K562 (cell line): Measurements from ENCODE around the gene TAF11. TPM values are rescaled to one million over a fixed set of nuclear protein-coding genes. Genes with fewer than 3 reads are reported as not detected.

ENCODE experiments used
- CBFA2T3 ChIP-seq: fragments of 450-650 bp; IDR thresholded peaks from 2 replicates; pipeline ENCODE4 v1.6.1; 2017
- EHMT2 ChIP-seq: fragments of 450-650 bp; IDR thresholded peaks from 2 replicates; pipeline ENCODE4 v1.6.1; 2018; ENCODE audit warnings: antibody characterized with exemption
- HEY1 ChIP-seq: fragments of 250-450 bp; sonication (Bioruptor Pico); IDR thresholded peaks from 2 replicates; pipeline ENCODE4 v1.5.0; 2020; ENCODE audit warnings: mild to moderate bottlenecking, moderate library complexity, borderline replicate concordance
- HNRNPLL ChIP-seq: fragments of 200-400 bp; formaldehyde crosslinking; IDR thresholded peaks from 2 replicates; pipeline ENCODE4 v1.6.1; 2017; ENCODE audit warnings: low read length, low read depth, mild to moderate bottlenecking; ENCODE audit not compliant: poor library complexity, severe bottlenecking
- KDM2B ChIP-seq: fragments of 250-450 bp; sonication (Bioruptor Pico); IDR thresholded peaks from 2 replicates; pipeline ENCODE4 v1.8.0; 2021; ENCODE audit warnings: mild to moderate bottlenecking, moderate library complexity
- KLF10 ChIP-seq: fragments of 250-450 bp; sonication (Bioruptor Pico); IDR thresholded peaks from 2 replicates; pipeline ENCODE4 v1.6.1; 2021; ENCODE audit warnings: matching md5 sums
- KLF6 ChIP-seq: fragments of 250-450 bp; sonication (Bioruptor Pico); IDR thresholded peaks from 2 replicates; pipeline ENCODE4 v1.4.0; 2020; ENCODE audit warnings: mild to moderate bottlenecking, moderate library complexity, borderline replicate concordance
- MYNN ChIP-seq, 2 experiments: sonication (generic); formaldehyde crosslinking in 1 of 2; IDR thresholded peaks; 2 replicates each; pipeline versions ENCODE4 v1.5.0 to v1.6.1; 2016 to 2020; ENCODE audit warnings: antibody characterized with exemption in 1 of 2, missing genetic modification reagents in 1 of 2
- NFATC3 ChIP-seq: fragments of 450-650 bp; IDR thresholded peaks from 2 replicates; pipeline ENCODE4 v1.6.1; 2017; ENCODE audit warnings: mild to moderate bottlenecking
- NR2C1 ChIP-seq, 2 experiments: fragments of 450-650 bp; IDR thresholded peaks; 2 replicates each; pipeline ENCODE4 v1.6.1; 2017; ENCODE audit warnings: mild to moderate bottlenecking in 2 of 2, antibody characterized with exemption in 1 of 2, inconsistent platforms in 1 of 2, missing compliant biosample characterization in 1 of 2, missing genetic modification characterization in 1 of 2
- NR2C2 ChIP-seq, 2 experiments: fragments of 200-800 bp in 1 of 2; sonication (Bioruptor generic) in 1 of 2; sonication (generic) in 1 of 2; formaldehyde crosslinking in 1 of 2; IDR thresholded peaks; 2 replicates each; pipeline versions ENCODE4 v1.6.1 to v1.8.0; 2016 to 2022; ENCODE audit warnings: mild to moderate bottlenecking in 1 of 2, missing compliant biosample characterization in 1 of 2, missing genetic modification characterization in 1 of 2, missing genetic modification reagents in 1 of 2
- PML ChIP-seq: IDR thresholded peaks from 2 replicates; pipeline ENCODE4 v1.6.1; 2012; ENCODE audit warnings: low read length, inconsistent platforms
- POLR2AphosphoS5 ChIP-seq: IDR thresholded peaks from 2 replicates; pipeline ENCODE4 v1.6.1; 2011; ENCODE audit warnings: mild to moderate bottlenecking, low read depth, low read length, moderate library complexity; ENCODE audit not compliant: control insufficient read depth, insufficient read depth
- RBM17 ChIP-seq: fragments of 200-400 bp; formaldehyde crosslinking; IDR thresholded peaks from 2 replicates; pipeline ENCODE4 v1.6.1; 2017; ENCODE audit warnings: low read depth, mild to moderate bottlenecking, low read length, borderline replicate concordance
- SETDB1 ChIP-seq: IDR thresholded peaks from one replicate; pipeline ENCODE4 v1.6.1; 2012; ENCODE audit warnings: low read length, control low read depth, inconsistent platforms
- SIRT6 ChIP-seq: IDR thresholded peaks from one replicate; pipeline ENCODE4 v1.6.1; 2012; ENCODE audit warnings: low read depth, mild to moderate bottlenecking, control low read depth, inconsistent platforms, low read length, moderate library complexity
- SNRNP70 ChIP-seq: fragments of 200-400 bp; formaldehyde crosslinking; optimal IDR thresholded peaks from 2 replicates; pipeline ENCODE3; 2017; ENCODE audit warnings: low read depth, low read length
- TCF7 ChIP-seq: sonication (generic); IDR thresholded peaks from 2 replicates; pipeline ENCODE4 v1.6.1; 2016; ENCODE audit warnings: antibody characterized with exemption, borderline replicate concordance
- ZNF830 ChIP-seq: fragments of 250-450 bp; sonication (Bioruptor Pico); IDR thresholded peaks from 2 replicates; pipeline ENCODE4 v1.5.0; 2021; ENCODE audit warnings: mild to moderate bottlenecking
- polyA plus RNA-seq, 8 experiments: library from polyadenylated mRNA; depleted of rRNA in 4 of 8; stranded (reverse) in 5 of 8; unstranded in 3 of 8; fragments of >200 nt; fragmentation: Nextera tagmentation in 2 of 8; fragmentation: Illumina TruSeq in 1 of 8; extraction: Ambion mirVana in 2 of 8; extraction: Trizol in 1 of 8; gene quantifications; 2 replicates each; pipeline versions ENCODE4 v1.2.1 to v1.2.3, GENCODE V29; 2011 to 2014; ENCODE audit warnings: inconsistent platforms in 1 of 8, missing spikeins in 1 of 8
- total RNA-seq, 7 experiments: library from RNA; depleted of rRNA in 6 of 7; stranded (reverse); fragments of >200 nt in 6 of 7; fragmentation: Illumina TruSeq in 2 of 7; extraction: Trizol in 2 of 7; gene quantifications; 2 replicates each; pipeline versions ENCODE4 v1.2.1 to v1.2.3, GENCODE V29; 2011 to 2021; ENCODE audit warnings: low replicate concordance in 1 of 7
- TF ChIP-seq, protein P1 (sequence below): sonication (generic); formaldehyde crosslinking; IDR thresholded peaks from 2 replicates; pipeline ENCODE4 v1.5.0; 2020; ENCODE audit warnings: missing genetic modification reagents
- TF ChIP-seq, protein P2 (sequence below): fragments of 250-450 bp; sonication (Bioruptor Pico); IDR thresholded peaks from 2 replicates; pipeline ENCODE4 v1.5.0; 2020; ENCODE audit warnings: mild to moderate bottlenecking
- TF ChIP-seq, protein P3 (sequence below): fragments of 250-450 bp; sonication (Bioruptor Pico); IDR thresholded peaks from 2 replicates; pipeline ENCODE4 v1.4.0; 2020; ENCODE audit warnings: mild to moderate bottlenecking, moderate library complexity, borderline replicate concordance
- TF ChIP-seq, protein P4 (sequence below), 2 experiments: fragments of 450-650 bp; conservative IDR thresholded peaks; 2 replicates each; pipeline ENCODE4 v1.6.1; 2017; ENCODE audit warnings: mild to moderate bottlenecking in 2 of 2, moderate library complexity in 2 of 2

Gene TAF11
- total and polyA plus RNA-seq, 9 of the 15 experiments (the other 6 are each of a cell fraction or from before 2014, with no cell fraction given), result 40.9 to 91.9 (median 71.9) TPM

DNA sequence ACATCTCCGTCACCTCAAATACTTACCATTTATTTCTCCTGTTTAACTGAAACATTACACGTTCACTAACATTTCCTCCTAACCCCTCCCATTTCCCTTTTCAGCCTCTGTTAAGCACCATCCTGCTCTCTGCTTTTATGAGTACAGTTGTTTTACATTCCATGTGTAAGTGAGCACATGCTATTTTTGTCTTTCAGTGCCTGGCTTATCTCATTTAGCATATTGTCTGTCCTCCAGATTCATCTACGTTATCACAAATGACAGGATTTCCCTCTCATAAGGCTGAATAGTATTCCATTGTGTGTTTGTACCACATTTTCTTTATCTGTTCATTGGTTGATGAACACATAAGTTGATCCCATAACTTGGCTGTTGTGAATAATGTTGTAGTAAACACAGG, 22.7 kb downstream of the TAF11 start (continued):
- TF ChIP-seq NR2C2 (CRISPR knock-in tag; IDR thresholded peaks at IDR 0.05), result no peak
- TF ChIP-seq NR2C2 (tag; IDR thresholded peaks at IDR 0.05), result no peak
- TF ChIP-seq POLR2AphosphoS5, result peak; percentile 86
- peak; percentile 67; the same call in 1 of the 2 replicates for TF ChIP-seq MYNN (IDR thresholded peaks at IDR 0.05)
- no peak for TF ChIP-seq MYNN (CRISPR knock-in tag; IDR thresholded peaks at IDR 0.05)
- TF ChIP-seq HNRNPLL, result no peak
- TF ChIP-seq, protein P1, sequence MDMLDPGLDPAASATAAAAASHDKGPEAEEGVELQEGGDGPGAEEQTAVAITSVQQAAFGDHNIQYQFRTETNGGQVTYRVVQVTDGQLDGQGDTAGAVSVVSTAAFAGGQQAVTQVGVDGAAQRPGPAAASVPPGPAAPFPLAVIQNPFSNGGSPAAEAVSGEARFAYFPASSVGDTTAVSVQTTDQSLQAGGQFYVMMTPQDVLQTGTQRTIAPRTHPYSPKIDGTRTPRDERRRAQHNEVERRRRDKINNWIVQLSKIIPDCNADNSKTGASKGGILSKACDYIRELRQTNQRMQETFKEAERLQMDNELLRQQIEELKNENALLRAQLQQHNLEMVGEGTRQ (CRISPR knock-in tag), result no peak
- TF ChIP-seq KLF10 (CRISPR knock-in tag), result no peak
- no peak for TF ChIP-seq TCF7
- no peak for TF ChIP-seq SNRNP70
- TF ChIP-seq EHMT2, result no peak; the same call in 1 of the 2 replicates
- TF ChIP-seq, protein P2, sequence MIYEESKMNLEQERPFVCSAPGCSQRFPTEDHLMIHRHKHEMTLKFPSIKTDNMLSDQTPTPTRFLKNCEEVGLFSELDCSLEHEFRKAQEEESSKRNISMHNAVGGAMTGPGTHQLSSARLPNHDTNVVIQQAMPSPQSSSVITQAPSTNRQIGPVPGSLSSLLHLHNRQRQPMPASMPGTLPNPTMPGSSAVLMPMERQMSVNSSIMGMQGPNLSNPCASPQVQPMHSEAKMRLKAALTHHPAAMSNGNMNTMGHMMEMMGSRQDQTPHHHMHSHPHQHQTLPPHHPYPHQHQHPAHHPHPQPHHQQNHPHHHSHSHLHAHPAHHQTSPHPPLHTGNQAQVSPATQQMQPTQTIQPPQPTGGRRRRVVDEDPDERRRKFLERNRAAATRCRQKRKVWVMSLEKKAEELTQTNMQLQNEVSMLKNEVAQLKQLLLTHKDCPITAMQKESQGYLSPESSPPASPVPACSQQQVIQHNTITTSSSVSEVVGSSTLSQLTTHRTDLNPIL (CRISPR knock-in tag), result no peak
- TF ChIP-seq, protein P3, sequence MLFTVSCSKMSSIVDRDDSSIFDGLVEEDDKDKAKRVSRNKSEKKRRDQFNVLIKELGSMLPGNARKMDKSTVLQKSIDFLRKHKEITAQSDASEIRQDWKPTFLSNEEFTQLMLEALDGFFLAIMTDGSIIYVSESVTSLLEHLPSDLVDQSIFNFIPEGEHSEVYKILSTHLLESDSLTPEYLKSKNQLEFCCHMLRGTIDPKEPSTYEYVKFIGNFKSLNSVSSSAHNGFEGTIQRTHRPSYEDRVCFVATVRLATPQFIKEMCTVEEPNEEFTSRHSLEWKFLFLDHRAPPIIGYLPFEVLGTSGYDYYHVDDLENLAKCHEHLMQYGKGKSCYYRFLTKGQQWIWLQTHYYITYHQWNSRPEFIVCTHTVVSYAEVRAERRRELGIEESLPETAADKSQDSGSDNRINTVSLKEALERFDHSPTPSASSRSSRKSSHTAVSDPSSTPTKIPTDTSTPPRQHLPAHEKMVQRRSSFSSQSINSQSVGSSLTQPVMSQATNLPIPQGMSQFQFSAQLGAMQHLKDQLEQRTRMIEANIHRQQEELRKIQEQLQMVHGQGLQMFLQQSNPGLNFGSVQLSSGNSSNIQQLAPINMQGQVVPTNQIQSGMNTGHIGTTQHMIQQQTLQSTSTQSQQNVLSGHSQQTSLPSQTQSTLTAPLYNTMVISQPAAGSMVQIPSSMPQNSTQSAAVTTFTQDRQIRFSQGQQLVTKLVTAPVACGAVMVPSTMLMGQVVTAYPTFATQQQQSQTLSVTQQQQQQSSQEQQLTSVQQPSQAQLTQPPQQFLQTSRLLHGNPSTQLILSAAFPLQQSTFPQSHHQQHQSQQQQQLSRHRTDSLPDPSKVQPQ, result no peak
- TF ChIP-seq, protein P4, sequence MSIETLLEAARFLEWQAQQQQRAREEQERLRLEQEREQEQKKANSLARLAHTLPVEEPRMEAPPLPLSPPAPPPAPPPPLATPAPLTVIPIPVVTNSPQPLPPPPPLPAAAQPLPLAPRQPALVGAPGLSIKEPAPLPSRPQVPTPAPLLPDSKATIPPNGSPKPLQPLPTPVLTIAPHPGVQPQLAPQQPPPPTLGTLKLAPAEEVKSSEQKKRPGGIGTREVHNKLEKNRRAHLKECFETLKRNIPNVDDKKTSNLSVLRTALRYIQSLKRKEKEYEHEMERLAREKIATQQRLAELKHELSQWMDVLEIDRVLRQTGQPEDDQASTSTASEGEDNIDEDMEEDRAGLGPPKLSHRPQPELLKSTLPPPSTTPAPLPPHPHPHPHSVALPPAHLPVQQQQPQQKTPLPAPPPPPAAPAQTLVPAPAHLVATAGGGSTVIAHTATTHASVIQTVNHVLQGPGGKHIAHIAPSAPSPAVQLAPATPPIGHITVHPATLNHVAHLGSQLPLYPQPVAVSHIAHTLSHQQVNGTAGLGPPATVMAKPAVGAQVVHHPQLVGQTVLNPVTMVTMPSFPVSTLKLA (conservative IDR thresholded peaks at IDR 0.05), result peak; percentile 94 to 96
- TF ChIP-seq NR2C1 (IDR thresholded peaks at IDR 0.05), result peak; percentile 40; the same call in 1 of the 2 replicates
- no peak; the same call in 1 of the 2 replicates for TF ChIP-seq NR2C1 (tag; IDR thresholded peaks at IDR 0.05)
- TF ChIP-seq SIRT6, result no peak
- TF ChIP-seq CBFA2T3, result peak; percentile 98
- no peak for TF ChIP-seq RBM17
- TF ChIP-seq SETDB1, result no peak
- no peak; the same call in 1 of the 2 replicates for TF ChIP-seq NFATC3
- no peak for TF ChIP-seq ZNF830 (CRISPR knock-in tag)
- TF ChIP-seq KDM2B, result no peak
- no peak for TF ChIP-seq KLF6 (CRISPR knock-in tag)
- TF ChIP-seq PML, result peak; percentile 96
- TF ChIP-seq HEY1 (CRISPR knock-in tag), result no peak
